HEK293 (cell line): ENCODE measurements around the gene MPPED1.

ENCODE experiments used
- CTCF ChIP-seq: fragments of 450-650 bp; formaldehyde crosslinking; IDR thresholded peaks from 2 replicates; pipeline ENCODE4 v1.5.1; 2016; ENCODE audit warnings: missing biosample characterization, missing genetic modification characterization
- GLI4 ChIP-seq: fragments of 450-650 bp; formaldehyde crosslinking; IDR thresholded peaks from 2 replicates; pipeline ENCODE4 v1.5.1; 2016; ENCODE audit warnings: missing biosample characterization, missing genetic modification characterization
- GLIS1 ChIP-seq: fragments of 450-650 bp; formaldehyde crosslinking; IDR thresholded peaks from 2 replicates; pipeline ENCODE4 v1.5.1; 2016; ENCODE audit warnings: missing biosample characterization, missing genetic modification characterization
- REST ChIP-seq: fragments of 450-650 bp; formaldehyde crosslinking; IDR thresholded peaks from 2 replicates; pipeline ENCODE4 v1.5.1; 2016; ENCODE audit warnings: missing biosample characterization, missing genetic modification characterization
- SALL2 ChIP-seq: fragments of 450-650 bp; formaldehyde crosslinking; IDR thresholded peaks from 2 replicates; pipeline ENCODE4 v1.5.0; 2017; ENCODE audit warnings: missing biosample characterization, mild to moderate bottlenecking, missing genetic modification characterization, borderline replicate concordance
- ZNF121 ChIP-seq: fragments of 450-650 bp; formaldehyde crosslinking; IDR thresholded peaks from 2 replicates; pipeline ENCODE4 v1.5.1; 2016; ENCODE audit warnings: missing biosample characterization, missing genetic modification characterization
- ZNF473 ChIP-seq: fragments of 450-650 bp; formaldehyde crosslinking; IDR thresholded peaks from 2 replicates; pipeline ENCODE4 v1.5.1; 2017; ENCODE audit warnings: missing biosample characterization, missing genetic modification characterization
- ZNF610 ChIP-seq: fragments of 450-650 bp; formaldehyde crosslinking; IDR thresholded peaks from 2 replicates; pipeline ENCODE4 v1.5.1; 2016; ENCODE audit warnings: missing biosample characterization, missing genetic modification characterization, borderline replicate concordance
- ZNF621 ChIP-seq: fragments of 450-650 bp; formaldehyde crosslinking; IDR thresholded peaks from 2 replicates; pipeline ENCODE4 v1.5.1; 2017; ENCODE audit warnings: missing biosample characterization, missing genetic modification characterization
- ZNF660 ChIP-seq: fragments of 450-650 bp; IDR thresholded peaks from 2 replicates; pipeline ENCODE4 v1.5.1; 2018; ENCODE audit warnings: missing biosample characterization, mild to moderate bottlenecking, missing genetic modification characterization

GRCh38 chr22:43478621-43479300 is 66.9 kb downstream of the MPPED1 start:
- TF ChIP-seq CTCF (tag by site-specific recombination) = no peak
- TF ChIP-seq GLIS1 (tag by site-specific recombination) = no peak
- TF ChIP-seq SALL2 = no peak
- no peak for TF ChIP-seq GLI4 (tag by site-specific recombination)
- no peak for TF ChIP-seq ZNF473 (tag by site-specific recombination)
- TF ChIP-seq ZNF660 (tag by site-specific recombination) = no peak
- no peak for TF ChIP-seq ZNF621 (tag by site-specific recombination)
- no peak for TF ChIP-seq ZNF610 (tag by site-specific recombination)
- no peak for TF ChIP-seq REST (tag by site-specific recombination)
- TF ChIP-seq ZNF121 (tag by site-specific recombination) = no peak
